GM21381 (cell line): ENCODE results near the gene VEZF1.

Experiments
- ATAC-seq: cut with Tn5 transposase; IDR thresholded peaks from one replicate; pipeline ENCODE4 v1.9.1; 2021; ENCODE audit warnings: mild to moderate bottlenecking, moderate library complexity; ENCODE audit not compliant: unreplicated experiment

The VEZF1 gene

GRCh38 chr17:57930239-57930638, 57.8 kb downstream of the VEZF1 start:
- ATAC-seq = no peak

DNA sequence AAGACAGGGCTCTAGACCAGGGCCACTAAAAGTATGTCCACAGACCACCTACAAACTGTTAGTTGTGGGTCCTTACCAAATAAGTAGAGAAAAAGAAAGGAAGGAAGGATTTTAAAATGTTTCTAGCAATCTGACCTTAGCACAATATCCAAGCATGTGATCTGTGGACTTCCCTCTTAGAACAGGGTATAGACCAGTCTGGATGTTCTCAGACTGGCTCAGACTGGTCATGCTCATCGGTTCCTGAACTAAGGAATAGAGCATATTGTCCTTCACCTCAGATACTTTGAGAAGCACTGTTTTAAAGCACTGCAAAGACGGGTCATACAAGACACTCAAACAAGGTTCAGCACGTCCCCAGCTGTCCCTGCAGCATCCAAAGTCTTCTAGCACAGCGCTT, 58.7 kb downstream of the VEZF1 start:
- no peak for ATAC-seq

DNA sequence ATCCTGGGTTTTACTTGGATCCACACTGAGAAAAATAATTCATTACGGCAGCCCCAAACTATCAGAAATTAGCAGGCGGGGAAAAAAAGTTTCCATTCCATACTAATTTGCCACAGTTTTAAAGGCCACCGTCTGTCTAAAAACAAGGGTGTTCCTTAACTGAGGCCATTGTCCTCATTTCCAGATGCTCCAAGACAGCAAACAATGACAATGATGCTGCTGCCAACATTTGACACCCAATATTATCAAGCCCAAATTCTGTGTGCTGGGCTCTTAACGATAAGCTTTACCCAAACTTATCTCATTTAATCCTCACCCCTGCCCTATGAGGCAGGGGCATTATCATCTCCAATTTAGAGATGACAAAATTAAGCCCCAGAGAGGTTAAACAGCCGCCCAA, 59.1 kb downstream of the VEZF1 start:
- no peak for ATAC-seq

- ATAC-seq = no peak
Observed at GRCh38 chr17:57927048-57927723, 60.9 kb downstream of the VEZF1 start.

- ATAC-seq = no peak
Observed at GRCh38 chr17:57926723-57927047, 61.4 kb downstream of the VEZF1 start.

DNA sequence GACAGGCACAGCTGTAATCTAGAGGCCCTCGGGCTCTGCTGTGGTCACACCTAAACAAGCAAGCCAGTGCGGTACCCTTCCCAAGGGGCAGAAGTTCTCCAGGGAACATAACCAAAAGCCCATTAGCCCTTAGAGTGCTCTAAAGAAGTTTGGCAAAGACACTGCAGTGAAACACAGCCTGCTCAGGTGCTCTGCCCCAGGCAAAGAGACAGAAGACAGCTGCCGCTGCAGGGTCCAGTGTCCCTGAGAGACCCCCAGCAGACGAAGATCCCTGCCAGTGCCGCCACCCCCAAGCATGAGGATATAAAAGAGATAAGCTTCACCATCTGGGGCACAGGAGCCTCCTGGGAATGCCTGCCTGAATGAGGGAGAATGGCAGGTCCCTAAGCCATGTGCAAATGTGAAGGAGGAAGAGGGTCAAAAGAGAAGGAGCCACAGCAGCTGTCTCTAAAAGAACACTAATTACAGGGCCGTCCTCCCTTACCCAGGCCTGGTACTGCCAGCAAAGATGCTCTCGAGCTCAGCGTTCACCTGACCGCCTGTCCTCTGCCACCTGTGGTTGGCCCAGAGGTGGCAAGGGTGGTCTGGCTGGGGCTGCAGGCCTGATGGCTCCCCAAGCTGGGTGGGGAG, 62.6 kb downstream of the VEZF1 start:
- no peak for ATAC-seq

DNA sequence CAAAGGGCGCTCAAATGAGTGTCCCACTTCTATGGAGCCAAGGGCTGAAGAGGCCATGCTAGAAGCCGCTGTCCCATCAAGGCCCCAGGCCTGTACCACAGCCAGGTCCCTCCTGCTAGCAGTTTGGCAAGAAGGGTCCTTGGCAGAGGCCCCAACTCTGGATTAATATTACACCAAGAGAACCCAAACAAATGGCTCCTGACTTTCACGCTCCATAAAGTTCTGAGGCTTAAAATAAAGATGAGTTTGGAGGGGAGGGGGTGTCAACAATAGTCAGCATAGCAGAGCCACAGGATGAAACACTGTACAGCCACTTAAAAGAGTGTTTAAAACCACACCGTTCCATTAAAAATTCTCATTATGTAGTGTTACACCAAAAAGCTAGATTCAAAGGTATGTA, 63.4 kb downstream of the VEZF1 start:
- no peak for ATAC-seq
